Activated gamma-delta T cell (primary cell): ENCODE results near the gene RCSD1.
"Not testable (repeated sequence)": the region's sequence is repeated elsewhere in the genome, so short reads cannot be mapped to it uniquely, and the experiment has no call there.

Source experiments
- DNase-seq: peaks from one replicate; lab custom pipeline; 2025; lab: John Stamatoyannopoulos, UW

RCSD1 gene

GRCh38 chr1:167716000-167716271 lies 85.9 kb downstream of the RCSD1 start:
- no peak for DNase-seq

DNA sequence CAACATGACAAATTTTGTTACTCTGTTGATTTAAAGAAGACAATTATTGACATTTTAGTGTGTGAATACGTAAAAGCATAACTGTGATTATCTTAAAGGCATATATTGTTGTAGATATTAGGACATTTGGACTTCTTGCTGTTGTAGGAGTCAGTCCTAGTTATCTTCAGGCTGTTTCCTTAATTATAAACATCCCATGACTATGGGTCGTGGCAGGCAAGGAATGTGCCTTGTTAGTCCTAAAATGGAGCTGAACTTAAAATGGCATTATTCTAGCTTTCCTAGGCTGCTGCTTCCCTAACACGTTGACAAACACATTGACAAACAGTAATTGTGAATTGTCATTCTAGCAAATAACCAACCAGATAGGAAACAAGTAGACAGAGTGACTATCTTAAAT lies 87.3 kb downstream of the RCSD1 start:
- no peak for DNase-seq

- DNase-seq = no peak
Measured at GRCh38 chr1:167718914-167719691, 89.1 kb downstream of the RCSD1 start.

GRCh38 chr1:167719715-167720421 lies 89.8 kb downstream of the RCSD1 start:
- DNase-seq = not testable (repeated sequence)

GRCh38 chr1:167720965-167721616 lies 91.1 kb downstream of the RCSD1 start:
- DNase-seq = no peak

- DNase-seq = peak; percentile 61
Measured at GRCh38 chr1:167721617-167722151, 91.7 kb downstream of the RCSD1 start, which contains the start of gene MPZL1. Gene MPZL1 (plus strand): TSS chr1:167721982. CDS start chr1:167722152, 170 bp downstream.

DNA sequence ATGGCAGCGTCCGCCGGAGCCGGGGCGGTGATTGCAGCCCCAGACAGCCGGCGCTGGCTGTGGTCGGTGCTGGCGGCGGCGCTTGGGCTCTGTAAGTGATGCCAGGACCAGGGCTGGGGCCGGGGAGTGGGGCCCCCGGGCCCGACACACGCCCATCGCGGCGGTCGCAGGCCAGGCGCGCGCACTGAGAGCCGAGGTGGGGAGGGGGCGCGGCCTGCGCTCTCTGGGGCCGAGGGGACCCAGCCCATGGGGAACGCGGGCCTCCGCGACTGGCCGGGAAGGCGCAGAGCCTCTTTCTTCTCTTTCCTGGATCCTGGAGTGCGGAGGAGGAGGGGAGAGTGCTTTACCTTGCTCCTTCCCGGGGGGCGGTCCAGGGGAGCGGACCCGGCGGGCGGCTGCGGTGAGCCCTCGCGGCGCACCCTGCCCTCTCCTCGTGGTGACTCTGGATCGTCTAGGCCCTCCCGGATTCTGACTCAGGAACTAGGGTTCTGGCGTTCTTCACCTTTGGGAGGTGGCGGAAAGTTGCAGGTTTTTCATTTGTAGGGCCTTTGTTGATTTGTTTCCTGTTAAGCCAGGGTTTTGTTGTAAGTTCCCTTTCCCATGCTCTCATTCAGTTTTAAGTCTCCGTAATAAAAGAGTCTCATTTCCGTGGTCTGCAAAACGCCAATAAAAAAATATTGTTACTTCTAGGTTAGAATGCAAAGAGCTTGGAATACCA lies 92.3 kb downstream of the RCSD1 start:
- peak; percentile 32 for DNase-seq

DNA sequence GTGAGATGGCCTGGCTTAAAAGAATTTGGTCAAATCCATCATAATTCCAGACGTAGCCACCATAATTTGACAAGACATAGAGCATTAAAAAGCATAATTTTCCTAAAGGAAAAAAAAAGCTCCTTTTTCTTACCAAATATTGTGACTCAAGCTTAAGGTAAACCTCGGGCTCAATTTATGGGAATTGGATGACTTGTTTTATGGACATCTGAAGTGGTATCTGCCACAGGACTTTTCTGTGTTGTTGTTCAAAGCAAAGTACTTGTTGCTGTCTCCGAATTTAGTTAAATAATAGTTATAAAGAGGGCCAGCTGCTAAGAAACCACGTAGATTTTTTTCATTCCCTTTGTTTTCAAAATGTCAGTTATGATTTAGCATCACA lies 92.8 kb downstream of the RCSD1 start:
- DNase-seq = no peak

- DNase-seq = no peak
Measured at GRCh38 chr1:167723707-167724323, 93.8 kb downstream of the RCSD1 start.

- DNase-seq = no peak
Measured at GRCh38 chr1:167726008-167726407, 96.0 kb downstream of the RCSD1 start.

DNA sequence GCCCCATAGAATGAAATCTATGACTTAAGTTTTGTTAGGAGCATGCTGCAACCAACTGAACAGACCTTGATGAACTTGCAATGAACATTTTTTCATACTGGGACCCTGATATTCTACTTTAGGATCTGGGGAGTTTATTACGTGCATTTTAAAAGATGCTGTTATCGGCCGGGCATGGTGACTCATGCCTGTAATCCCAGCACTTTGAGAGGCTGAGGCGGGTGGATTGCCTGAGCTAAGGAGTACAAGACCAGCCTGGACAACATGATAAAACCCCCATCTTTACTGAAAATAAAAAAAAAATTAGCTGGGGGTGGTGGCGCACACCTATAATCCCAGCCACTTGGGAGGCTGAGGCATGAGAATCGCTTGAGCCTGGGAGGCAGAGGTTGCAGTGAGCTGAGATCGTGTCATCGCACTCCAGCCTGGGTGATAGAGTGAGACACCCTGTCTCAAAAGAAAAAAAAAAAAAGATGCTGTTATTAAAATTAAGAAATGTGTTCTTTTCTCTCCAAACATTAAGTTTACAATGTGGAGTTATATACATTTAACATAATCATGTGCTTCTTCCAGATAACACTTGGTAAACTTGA lies 98.9 kb downstream of the RCSD1 start:
- DNase-seq = no peak

DNA sequence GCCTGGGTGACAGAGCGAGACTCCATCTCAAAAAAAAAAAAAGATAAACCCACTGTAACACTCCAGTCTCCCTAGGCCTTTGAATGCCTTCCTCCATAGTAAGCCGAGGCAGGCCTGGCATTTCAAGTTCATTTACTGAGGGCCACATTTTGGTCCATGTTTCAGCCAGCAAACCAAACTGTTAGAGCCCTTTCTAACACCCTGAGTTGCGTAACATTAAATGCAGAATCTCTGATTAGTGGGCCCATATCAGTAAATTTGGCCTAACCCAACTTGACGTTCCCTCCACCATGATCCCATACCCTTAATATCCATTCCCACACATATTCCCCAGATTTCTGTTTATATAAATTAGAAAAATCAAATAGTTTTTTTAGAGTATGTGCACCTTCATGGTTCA lies 104.2 kb downstream of the RCSD1 start:
- no peak for DNase-seq

DNA sequence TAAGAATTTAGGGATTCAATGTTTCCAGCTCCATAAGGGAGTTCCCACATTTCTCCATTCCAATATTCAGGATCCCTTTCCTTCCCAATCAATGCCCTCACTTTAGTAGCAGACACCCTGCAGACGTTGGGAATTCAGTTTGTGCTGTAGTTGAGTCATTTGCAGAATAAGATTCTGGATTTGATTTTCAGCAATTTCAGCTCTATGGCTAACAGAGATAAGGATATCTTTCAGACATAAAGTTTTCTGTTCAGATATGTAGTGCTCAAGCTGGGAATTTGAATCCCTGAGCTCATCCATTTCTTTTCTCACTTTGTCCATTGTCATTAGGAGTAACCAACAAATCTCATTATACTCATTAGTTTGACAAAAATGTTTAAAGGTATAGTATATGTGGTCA lies 104.8 kb downstream of the RCSD1 start:
- no peak for DNase-seq

- DNase-seq = no peak
Measured at GRCh38 chr1:167737169-167737568, 107.1 kb downstream of the RCSD1 start.

DNA sequence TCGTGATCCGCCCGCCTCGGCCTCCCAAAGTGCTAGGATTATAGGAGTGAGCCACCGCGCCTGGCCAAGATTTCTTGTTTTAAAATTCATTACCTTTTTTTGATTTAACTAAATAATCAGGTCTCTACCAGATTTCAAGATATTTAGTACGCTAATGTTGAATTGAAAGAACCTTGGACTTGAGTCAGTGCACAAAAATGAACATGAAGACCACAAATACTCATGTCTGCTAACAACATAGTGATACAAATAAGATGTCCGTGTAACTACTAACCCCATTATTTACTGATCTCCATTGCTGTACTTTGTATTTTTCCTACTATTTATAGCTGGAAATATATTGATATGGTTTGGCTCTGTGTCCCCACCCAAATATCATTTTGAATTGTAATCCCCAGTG lies 108.1 kb downstream of the RCSD1 start:
- DNase-seq = no peak

DNA sequence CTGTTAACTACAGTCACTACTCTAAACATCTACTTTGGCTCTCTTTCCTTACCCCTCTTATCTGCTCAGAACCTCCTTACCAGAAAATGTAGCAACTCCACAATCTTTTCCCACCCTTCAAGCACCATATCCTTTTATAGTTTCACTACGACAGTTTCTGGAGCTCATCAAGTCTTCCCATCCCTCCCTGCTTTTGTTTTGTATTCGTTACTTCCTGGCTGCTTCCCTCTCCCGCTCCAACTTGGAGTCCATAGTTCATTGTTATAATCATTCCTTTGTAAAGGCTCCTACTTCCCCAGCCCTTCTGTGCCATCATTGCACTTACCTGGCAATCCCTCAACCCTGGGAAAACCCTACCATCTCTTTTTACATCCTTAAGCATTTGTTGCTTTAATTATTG lies 109.7 kb downstream of the RCSD1 start:
- no peak for DNase-seq

DNA sequence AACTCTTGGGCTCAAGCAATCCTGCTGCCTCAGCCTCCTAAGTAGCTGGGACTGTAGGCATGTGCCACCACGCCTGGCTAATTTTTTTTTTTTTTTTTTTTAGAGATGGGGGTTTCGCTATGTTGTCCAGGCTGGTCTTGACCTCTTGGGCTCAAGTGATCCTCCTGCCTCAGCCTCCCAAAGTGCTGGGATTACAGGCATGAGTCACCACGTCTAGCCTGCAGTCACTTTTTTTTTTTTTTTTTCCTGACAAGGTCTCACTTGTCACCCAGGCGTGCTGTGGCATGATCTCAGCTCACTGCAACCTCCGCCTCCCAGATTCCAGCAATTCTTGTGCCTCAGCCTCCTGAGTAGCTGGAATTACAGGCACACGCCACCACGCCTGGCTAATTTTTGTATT lies 111.1 kb downstream of the RCSD1 start:
- not testable (repeated sequence) for DNase-seq

- not testable (repeated sequence) for DNase-seq
Measured at GRCh38 chr1:167742392-167743057, 112.5 kb downstream of the RCSD1 start.

- DNase-seq = no peak
Measured at GRCh38 chr1:167744901-167745300, 114.9 kb downstream of the RCSD1 start.

DNA sequence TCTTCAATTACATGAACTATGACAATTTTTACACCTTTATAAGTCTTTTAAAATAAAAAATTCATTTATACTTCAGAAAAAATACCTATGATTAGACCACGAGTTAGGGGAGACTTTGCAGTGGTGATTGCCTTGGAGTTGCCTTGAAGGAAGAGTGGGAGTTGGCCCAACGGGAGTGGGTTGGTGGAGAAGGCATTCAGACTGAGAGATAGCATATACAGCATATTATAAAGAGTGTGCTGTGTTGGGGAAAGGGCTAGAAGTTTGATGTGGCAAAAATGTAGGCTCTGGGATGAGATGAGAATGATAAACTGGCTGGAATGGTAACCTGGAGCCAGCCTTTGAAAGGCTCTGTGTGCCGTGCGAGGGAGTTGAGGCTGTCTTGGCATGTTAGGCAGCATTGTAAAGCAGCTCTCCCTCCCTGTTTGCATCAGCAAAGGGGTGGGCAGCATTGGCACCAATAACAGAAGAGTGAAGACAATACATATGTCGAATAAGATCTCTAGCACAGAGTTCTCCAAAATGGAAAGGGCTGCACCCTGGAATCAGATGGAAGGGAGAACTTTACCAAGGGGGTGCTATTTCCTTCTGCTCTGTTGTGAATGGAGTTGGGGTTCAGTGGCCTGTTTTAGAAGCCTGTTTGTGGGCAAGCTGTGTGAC lies 116.1 kb downstream of the RCSD1 start:
- DNase-seq = no peak
